WTC11 (cell line): ENCODE results near the gene NUMBL.
"Not testable (repeated sequence)": the region's sequence is repeated elsewhere in the genome, so short reads cannot be mapped to it uniquely, and the experiment has no call there.

Experiments used
- CBFB ChIP-seq: sonication (generic); formaldehyde crosslinking; IDR thresholded peaks from 2 replicates; pipeline ENCODE4 v1.8.1; 2022; ENCODE audit warnings: mild to moderate bottlenecking, low read depth, missing genetic modification reagents
- CTCF ChIP-seq: fragments of 200-600 bp; IDR thresholded peaks from 2 replicates; pipeline ENCODE4 v1.8.0; 2022; ENCODE audit warnings: antibody characterized with exemption
- NR2C2 ChIP-seq: sonication (generic); formaldehyde crosslinking; IDR thresholded peaks from 2 replicates; pipeline ENCODE4 v1.8.0; 2022; ENCODE audit warnings: mild to moderate bottlenecking, missing genetic modification reagents

- TF ChIP-seq CTCF; NR2C2 (CRISPR knock-in tag); CBFB: not testable (repeated sequence)
Measured at GRCh38 chr19:40655684-40656083, 34.8 kb downstream of the NUMBL start.
